ENCODE data around the gene CBX6.
A peak's percentile ranks its signal among the peaks of the same experiment; 100 is the strongest.
"Not testable (repeated sequence)": the region's sequence is repeated elsewhere in the genome, so short reads cannot be mapped to it uniquely, and the experiment has no call there.

The CBX6 gene

DNA sequence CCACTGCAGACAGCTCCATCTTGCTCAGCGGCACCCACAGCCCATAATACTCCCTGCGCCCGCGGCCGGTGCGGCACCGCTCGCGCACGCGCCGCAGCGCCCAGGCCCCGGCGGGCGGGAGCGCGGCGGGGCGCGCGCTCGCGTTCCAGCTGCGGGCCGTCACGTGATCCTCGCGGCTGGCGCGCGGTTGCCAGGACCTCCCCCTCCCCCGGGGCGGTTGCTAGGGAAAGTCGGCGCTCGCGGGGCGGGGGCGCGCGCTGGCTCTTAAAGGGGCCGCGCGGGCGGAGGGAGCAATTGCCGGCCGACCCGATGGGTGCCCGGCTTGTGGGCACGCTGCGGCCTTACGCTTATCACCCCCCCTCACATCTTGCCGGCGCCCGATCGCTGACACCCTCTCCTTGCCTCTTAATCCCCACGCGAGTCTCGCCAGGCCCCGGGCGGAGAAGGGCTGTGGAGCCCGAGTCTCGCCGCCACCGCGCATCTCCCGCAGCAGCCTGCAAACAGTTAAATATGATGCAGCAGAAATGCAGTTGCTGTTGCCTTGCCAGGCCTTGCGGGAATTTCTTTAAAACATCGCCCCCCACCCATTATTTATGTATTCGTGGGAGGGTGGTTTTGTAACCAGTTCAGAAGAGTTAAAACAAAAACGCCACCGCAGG is at the start of gene CBX6:
Gene CBX6, minus strand, starts transcription at position 45 of the 659 bp plus-strand sequence. Its CDS starts 26 bp downstream, at position 19.
- H3K36me3 ChIP-seq (ENCODE audit: control insufficient read depth, low read depth, low read length) = peaks cover 23% of the 10 kb centered on the region
- peak within 1 kb of the TSS; percentile 83 for H3K4me3 ChIP-seq (ENCODE audit: low read length)
- H3K4me1 ChIP-seq (ENCODE audit: control insufficient read depth, low read depth, low read length) = peaks cover 25% of the 10 kb centered on the region
- H3K9me3 ChIP-seq (ENCODE audit: control insufficient read depth, low read depth, low read length) = no peaks in the 10 kb centered on the region
- H3K27ac ChIP-seq (ENCODE audit: low read length) = peak within 1 kb of the TSS; percentile 93
- no peaks in the 10 kb centered on the region for H3K27me3 ChIP-seq (ENCODE audit: control insufficient read depth, insufficient read depth, low read length)
- peak within 1 kb of the TSS; percentile 88 for H3K9ac ChIP-seq (ENCODE audit: low read length)

DNA sequence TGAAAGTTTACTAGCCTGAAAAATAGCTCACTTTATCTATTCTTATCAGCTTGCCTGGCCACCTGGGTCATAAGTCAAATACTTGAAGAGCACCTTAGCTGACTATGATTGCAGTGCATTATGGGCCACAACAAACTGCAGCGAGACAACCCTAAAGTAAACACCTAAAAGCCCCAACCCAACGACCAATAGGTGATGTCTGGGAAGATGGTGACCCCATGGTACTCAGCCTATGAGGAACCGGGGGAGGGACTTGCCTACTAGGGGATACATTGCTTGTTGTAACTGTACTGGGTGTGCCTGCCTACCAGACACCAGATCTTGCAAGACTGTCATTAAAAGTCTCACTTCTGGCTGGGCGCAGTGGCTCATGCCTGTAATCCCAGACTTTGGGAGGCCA is 49.8 kb upstream of the CBX6 start:
- H3K27me3 ChIP-seq (ENCODE audit: control insufficient read depth, insufficient read depth, low read length) = no peaks in the 10 kb centered on the region
- H3K4me1 ChIP-seq (ENCODE audit: control insufficient read depth, low read depth, low read length) = no peaks in the 10 kb centered on the region
- H3K9me3 ChIP-seq (ENCODE audit: control insufficient read depth, low read depth, low read length) = no peaks in the 10 kb centered on the region
- H3K4me3 ChIP-seq (ENCODE audit: low read length) = no peak overlapping the region
- H3K36me3 ChIP-seq (ENCODE audit: control insufficient read depth, low read depth, low read length) = no peaks in the 10 kb centered on the region
- H3K27ac ChIP-seq (ENCODE audit: low read length) = no peak overlapping the region
- no peak overlapping the region for H3K9ac ChIP-seq (ENCODE audit: low read length)

GRCh38 chr22:38921120-38921519 is 49.1 kb upstream of the CBX6 start:
- H3K9me3 ChIP-seq (ENCODE audit: control insufficient read depth, low read depth, low read length) = no peaks in the 10 kb centered on the region
- H3K4me3 ChIP-seq (ENCODE audit: low read length) = no peak overlapping the region
- no peaks in the 10 kb centered on the region for H3K27me3 ChIP-seq (ENCODE audit: control insufficient read depth, insufficient read depth, low read length)
- H3K9ac ChIP-seq (ENCODE audit: low read length) = no peak overlapping the region
- H3K36me3 ChIP-seq (ENCODE audit: control insufficient read depth, low read depth, low read length) = no peaks in the 10 kb centered on the region
- H3K4me1 ChIP-seq (ENCODE audit: control insufficient read depth, low read depth, low read length) = no peaks in the 10 kb centered on the region
- H3K27ac ChIP-seq (ENCODE audit: low read length) = no peak overlapping the region

DNA sequence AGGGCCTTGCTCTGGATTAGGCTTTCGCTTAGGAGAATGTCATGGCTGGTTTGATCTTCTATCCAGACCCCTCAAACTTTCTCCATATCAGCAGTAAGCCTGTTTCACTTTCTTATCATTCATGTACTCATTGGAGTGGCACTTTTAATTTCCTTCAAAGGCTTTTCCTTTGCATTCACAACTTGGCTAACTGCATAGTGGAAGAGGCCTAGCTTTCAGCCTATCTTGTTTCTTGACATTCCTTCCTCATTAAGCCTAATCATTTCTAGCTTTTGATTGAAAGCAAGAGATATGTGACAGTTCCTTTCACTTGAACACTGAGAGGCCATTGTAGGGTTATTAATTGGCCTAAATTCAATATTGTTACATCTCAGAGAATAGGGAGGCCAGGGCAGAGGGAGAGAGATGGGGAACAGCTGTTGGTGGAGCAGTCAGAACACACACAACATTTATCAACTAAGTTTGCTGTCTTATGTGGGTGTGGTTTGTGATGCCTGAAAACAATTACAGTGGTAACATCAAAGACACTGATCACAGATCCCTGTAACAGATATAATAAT is 47.7 kb upstream of the CBX6 start:
- H3K27ac ChIP-seq (ENCODE audit: low read length) = no peak overlapping the region
- H3K9ac ChIP-seq (ENCODE audit: low read length) = no peak overlapping the region
- H3K4me1 ChIP-seq (ENCODE audit: control insufficient read depth, low read depth, low read length) = no peaks in the 10 kb centered on the region
- H3K4me3 ChIP-seq (ENCODE audit: low read length) = no peak overlapping the region
- H3K27me3 ChIP-seq (ENCODE audit: control insufficient read depth, insufficient read depth, low read length) = no peaks in the 10 kb centered on the region
- H3K9me3 ChIP-seq (ENCODE audit: control insufficient read depth, low read depth, low read length) = no peaks in the 10 kb centered on the region
- no peaks in the 10 kb centered on the region for H3K36me3 ChIP-seq (ENCODE audit: control insufficient read depth, low read depth, low read length)

DNA sequence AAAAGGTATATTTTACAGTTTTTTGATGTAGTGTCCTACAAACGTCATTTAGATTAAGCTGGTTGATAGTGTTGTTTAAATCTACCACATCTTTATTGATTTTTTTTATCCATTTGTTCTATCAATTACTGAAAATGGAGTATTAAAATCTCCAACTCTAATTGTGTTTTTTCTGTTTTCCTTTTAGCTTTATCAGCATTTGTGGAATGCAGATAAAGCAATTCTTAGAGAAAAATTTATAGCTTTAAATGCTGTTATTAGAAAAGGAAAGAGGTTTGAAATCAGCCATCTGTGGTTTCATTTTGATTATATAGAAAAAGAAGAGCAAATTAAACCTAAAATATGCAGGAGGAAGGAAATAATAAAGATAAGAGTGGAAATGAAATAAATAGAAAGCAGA is 39.4 kb upstream of the CBX6 start:
- no peaks in the 10 kb centered on the region for H3K27me3 ChIP-seq (ENCODE audit: control insufficient read depth, insufficient read depth, low read length)
- no peak overlapping the region for H3K4me3 ChIP-seq (ENCODE audit: low read length)
- H3K4me1 ChIP-seq (ENCODE audit: control insufficient read depth, low read depth, low read length) = no peaks in the 10 kb centered on the region
- no peak overlapping the region for H3K27ac ChIP-seq (ENCODE audit: low read length)
- no peaks in the 10 kb centered on the region for H3K36me3 ChIP-seq (ENCODE audit: control insufficient read depth, low read depth, low read length)
- no peak overlapping the region for H3K9ac ChIP-seq (ENCODE audit: low read length)
- H3K9me3 ChIP-seq (ENCODE audit: control insufficient read depth, low read depth, low read length) = no peaks in the 10 kb centered on the region

DNA sequence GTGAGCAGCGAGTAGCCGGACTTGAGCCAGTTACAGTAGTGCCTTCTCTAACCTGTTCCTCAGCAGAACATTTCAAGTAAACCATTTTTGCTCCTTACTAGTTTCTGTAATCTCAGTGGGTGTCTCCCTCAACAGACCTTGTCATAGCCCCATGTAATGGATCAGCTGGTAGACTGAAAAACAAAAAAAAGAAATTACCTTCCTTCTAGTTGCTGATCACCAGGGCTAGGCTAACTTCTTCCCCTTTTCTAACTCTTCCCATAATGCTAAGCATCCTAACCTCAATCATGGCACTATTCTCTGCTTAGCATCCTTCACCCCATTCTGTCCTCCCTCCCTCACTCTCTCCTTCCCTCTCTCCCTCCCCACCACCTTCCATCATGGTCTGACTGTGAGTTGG is 35.8 kb upstream of the CBX6 start:
- Histone ChIP-seq H3K27ac (ENCODE audit: low read length) (no peak overlapping the region), H3K4me1 (ENCODE audit: control insufficient read depth, low read depth, low read length) (no peaks in the 10 kb centered on the region), H3K9me3 (ENCODE audit: control insufficient read depth, low read depth, low read length) (peaks cover 7% of the 10 kb centered on the region), H3K27me3 (ENCODE audit: control insufficient read depth, insufficient read depth, low read length) (no peaks in the 10 kb centered on the region), H3K9ac (ENCODE audit: low read length) (no peak overlapping the region), H3K4me3 (ENCODE audit: low read length) (no peak overlapping the region), H3K36me3 (ENCODE audit: control insufficient read depth, low read depth, low read length) (no peaks in the 10 kb centered on the region)

- Histone ChIP-seq H3K27ac (ENCODE audit: low read length) (no peak overlapping the region), H3K9me3 (ENCODE audit: control insufficient read depth, low read depth, low read length) (peaks cover 9% of the 10 kb centered on the region), H3K4me1 (ENCODE audit: control insufficient read depth, low read depth, low read length) (no peaks in the 10 kb centered on the region), H3K36me3 (ENCODE audit: control insufficient read depth, low read depth, low read length) (no peaks in the 10 kb centered on the region), H3K9ac (ENCODE audit: low read length) (no peak overlapping the region), H3K4me3 (ENCODE audit: low read length) (no peak overlapping the region), H3K27me3 (ENCODE audit: control insufficient read depth, insufficient read depth, low read length) (no peaks in the 10 kb centered on the region)
Observed at GRCh38 chr22:38906052-38906451, 34.0 kb upstream of the CBX6 start.

GRCh38 chr22:38904052-38904617 is 32.1 kb upstream of the CBX6 start:
- not testable (repeated sequence) for H3K27me3 ChIP-seq (ENCODE audit: control insufficient read depth, insufficient read depth, low read length); H3K4me3 ChIP-seq (ENCODE audit: low read length); H3K36me3 ChIP-seq (ENCODE audit: control insufficient read depth, low read depth, low read length); H3K27ac ChIP-seq (ENCODE audit: low read length); H3K9me3 ChIP-seq (ENCODE audit: control insufficient read depth, low read depth, low read length); H3K9ac ChIP-seq (ENCODE audit: low read length); H3K4me1 ChIP-seq (ENCODE audit: control insufficient read depth, low read depth, low read length)

GRCh38 chr22:38901111-38901641 is 29.2 kb upstream of the CBX6 start:
- no peak overlapping the region for H3K9ac ChIP-seq (ENCODE audit: low read length)
- no peaks in the 10 kb centered on the region for H3K4me1 ChIP-seq (ENCODE audit: control insufficient read depth, low read depth, low read length)
- no peak overlapping the region for H3K4me3 ChIP-seq (ENCODE audit: low read length)

DNA sequence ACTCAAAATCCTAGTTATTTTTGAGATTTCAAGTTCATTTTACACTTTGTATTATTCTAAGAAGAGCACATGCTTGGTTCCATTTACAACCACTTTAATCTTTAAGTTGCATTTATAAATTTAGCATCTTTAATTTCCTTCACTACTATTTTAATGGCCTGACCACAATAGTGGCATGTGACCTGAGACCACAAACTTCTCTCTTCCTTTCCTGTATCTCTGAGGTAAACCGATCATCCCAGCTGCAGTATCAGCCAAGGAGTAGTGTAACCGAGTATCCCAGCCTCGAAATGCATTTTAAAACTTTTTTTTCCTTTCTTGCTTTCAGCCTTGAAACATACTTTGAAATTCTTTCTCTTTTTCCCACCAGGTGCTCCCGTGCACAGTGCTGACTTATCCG is 28.7 kb upstream of the CBX6 start:
- no peaks in the 10 kb centered on the region for H3K36me3 ChIP-seq (ENCODE audit: control insufficient read depth, low read depth, low read length)

More at GRCh38 chr22:38901111-38901641, 29.2 kb upstream of the CBX6 start:
- Histone ChIP-seq H3K9me3 (ENCODE audit: control insufficient read depth, low read depth, low read length) (peaks cover 14% of the 10 kb centered on the region), H3K36me3 (ENCODE audit: control insufficient read depth, low read depth, low read length) (no peaks in the 10 kb centered on the region), H3K27ac (ENCODE audit: low read length) (no peak overlapping the region), H3K27me3 (ENCODE audit: control insufficient read depth, insufficient read depth, low read length) (no peaks in the 10 kb centered on the region)

GRCh38 chr22:38891256-38891655 is 19.2 kb upstream of the CBX6 start:
- Histone ChIP-seq H3K4me3 (ENCODE audit: low read length) (no peak overlapping the region), H3K9me3 (ENCODE audit: control insufficient read depth, low read depth, low read length) (no peaks in the 10 kb centered on the region)

More for the DNA sequence above, 28.7 kb upstream of the CBX6 start:
- Histone ChIP-seq H3K4me1 (ENCODE audit: control insufficient read depth, low read depth, low read length) (no peaks in the 10 kb centered on the region), H3K4me3 (ENCODE audit: low read length) (no peak overlapping the region), H3K9me3 (ENCODE audit: control insufficient read depth, low read depth, low read length) (peaks cover 14% of the 10 kb centered on the region), H3K27ac (ENCODE audit: low read length) (no peak overlapping the region), H3K9ac (ENCODE audit: low read length) (no peak overlapping the region), H3K27me3 (ENCODE audit: control insufficient read depth, insufficient read depth, low read length) (no peaks in the 10 kb centered on the region)

DNA sequence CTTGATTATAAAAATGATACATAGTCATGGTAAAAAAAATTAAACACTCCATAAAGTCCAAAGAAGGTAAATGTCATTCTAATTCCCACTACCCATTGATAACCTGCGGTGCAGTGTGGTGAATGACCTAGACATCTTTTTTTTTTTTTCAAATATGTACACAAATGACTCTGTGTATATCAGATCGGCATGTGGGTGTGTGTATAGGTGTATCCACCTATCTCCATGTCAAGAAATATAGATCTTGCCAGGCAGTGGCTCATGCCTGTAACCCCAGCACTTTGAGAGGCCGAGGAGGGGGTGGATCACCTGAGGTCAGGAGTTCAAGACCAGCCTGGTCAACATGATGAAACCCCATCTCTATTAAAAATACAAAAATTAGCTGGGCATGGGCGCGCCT is 18.4 kb upstream of the CBX6 start:
- Histone ChIP-seq H3K27ac (ENCODE audit: low read length) (no peak overlapping the region), H3K27me3 (ENCODE audit: control insufficient read depth, insufficient read depth, low read length) (no peaks in the 10 kb centered on the region), H3K9me3 (ENCODE audit: control insufficient read depth, low read depth, low read length) (no peaks in the 10 kb centered on the region), H3K36me3 (ENCODE audit: control insufficient read depth, low read depth, low read length) (no peaks in the 10 kb centered on the region), H3K4me3 (ENCODE audit: low read length) (no peak overlapping the region), H3K9ac (ENCODE audit: low read length) (no peak overlapping the region), H3K4me1 (ENCODE audit: control insufficient read depth, low read depth, low read length) (no peaks in the 10 kb centered on the region)

More at GRCh38 chr22:38891256-38891655, 19.2 kb upstream of the CBX6 start:
- Histone ChIP-seq H3K9ac (ENCODE audit: low read length) (no peak overlapping the region), H3K4me1 (ENCODE audit: control insufficient read depth, low read depth, low read length) (no peaks in the 10 kb centered on the region), H3K27me3 (ENCODE audit: control insufficient read depth, insufficient read depth, low read length) (no peaks in the 10 kb centered on the region), H3K36me3 (ENCODE audit: control insufficient read depth, low read depth, low read length) (no peaks in the 10 kb centered on the region), H3K27ac (ENCODE audit: low read length) (no peak overlapping the region)

Data from iPS-18a (cell line).